Left ventricle myocardium superior (tissue), 1 donor: ENCODE results near the gene ZBTB16. TPM values are rescaled to one million over a fixed set of nuclear protein-coding genes. Genes with fewer than 3 reads are reported as not detected.

ENCODE experiments used
- ATAC-seq: fragments of 200-7000 bp; cut with Tn5 transposase; one replicate; pipeline ENCODE4 v1.9.1; 2020; ENCODE audit warnings: mild to moderate bottlenecking, moderate library complexity
- DNase-seq: peaks from one replicate; pipeline ENCODE4 v3.0.0-alpha.2; 2020
- intact Hi-C: fragments of 100-400 bp; cut with micrococcal nuclease; formaldehyde crosslinking; loops from one replicate; pipeline ENCODE4 v1.11.0; 2022
- long read RNA-seq: library from polyadenylated mRNA; unstranded; transcript quantifications from one replicate; pipeline ENCODE4 v2.0.0, GENCODE V29; 2021
- total RNA-seq: library from RNA; stranded (reverse); fragmentation: NEBNext Ultra II Directional; extraction: Animal tissue kit (Norgen Biotek cat#: 25700); gene quantifications from one replicate; pipeline ENCODE4 v1.2.1, GENCODE V29; 2021
- donor health status: DM: no; HTN: yes; CAD: no; lungs with severe emphysema.

The ZBTB16 gene
- total RNA-seq: 67.3 TPM
- long read RNA-seq, full-length matches to known transcripts: 66 of 137 reads
- long read RNA-seq, partial matches to known transcripts: 26 of 137 reads
- long read RNA-seq, other reads (novel, unspliced or antisense): 45 of 137 reads

GRCh38 chr11:114059278-114059983 lies at the start of gene ZBTB16:
Gene ZBTB16 (plus strand): TSS chr11:114059711. CDS start chr11:114063301, 3,590 bp downstream.
- ATAC-seq (peak; percentile 73), DNase-seq (peak; percentile 94)
- intact Hi-C loops: no loop called here

- intact Hi-C loops: no loop called here
- DNase-seq: no peak
- ATAC-seq: no peak
Measured at GRCh38 chr11:114010931-114011330, 48.6 kb upstream of the ZBTB16 start.

GRCh38 chr11:114011443-114011842 lies 48.1 kb upstream of the ZBTB16 start:
- ATAC-seq: no peak
- DNase-seq: no peak
- intact Hi-C loops: no loop called here

- ATAC-seq (no peak), DNase-seq (no peak)
- intact Hi-C loops: no loop called here
Measured at GRCh38 chr11:114015117-114015516, 44.4 kb upstream of the ZBTB16 start.

- intact Hi-C loops: no loop called here
- DNase-seq (no peak), ATAC-seq (no peak)
Measured at GRCh38 chr11:114016986-114017385, 42.5 kb upstream of the ZBTB16 start.

GRCh38 chr11:114017723-114018122 lies 41.8 kb upstream of the ZBTB16 start:
- DNase-seq: no peak
- ATAC-seq: peak; percentile 52
- intact Hi-C loops: no loop called here

- ATAC-seq (peak; percentile 53), DNase-seq (no peak)
- intact Hi-C loops: no loop called here
Measured at GRCh38 chr11:114019046-114019445, 40.5 kb upstream of the ZBTB16 start.

GRCh38 chr11:114019574-114019973 lies 39.9 kb upstream of the ZBTB16 start:
- ATAC-seq: no peak
- intact Hi-C loops: no loop called here

GRCh38 chr11:114025329-114025907 lies 34.1 kb upstream of the ZBTB16 start:
- intact Hi-C loops: no loop called here
- ATAC-seq (peak; percentile 24), DNase-seq (no peak)

More at GRCh38 chr11:114019574-114019973, 39.9 kb upstream of the ZBTB16 start:
- DNase-seq: no peak

- ATAC-seq (peak; percentile 31), DNase-seq (no peak)
- intact Hi-C loops: no loop called here
Measured at GRCh38 chr11:114026355-114026754, 33.2 kb upstream of the ZBTB16 start.

- intact Hi-C loops: no loop called here
- ATAC-seq: no peak
- no peak for DNase-seq
Measured at GRCh38 chr11:114027391-114027790, 32.1 kb upstream of the ZBTB16 start.

GRCh38 chr11:114027926-114028325 lies 31.6 kb upstream of the ZBTB16 start:
- ATAC-seq (peak; percentile 46), DNase-seq (no peak)
- intact Hi-C loops: no loop called here

- no peak for ATAC-seq
- DNase-seq: no peak
- intact Hi-C loops: no loop called here
Measured at GRCh38 chr11:114031246-114031966, 28.1 kb upstream of the ZBTB16 start.

GRCh38 chr11:114031967-114032320 lies 27.6 kb upstream of the ZBTB16 start:
- intact Hi-C loops: no loop called here
- no peak for ATAC-seq
- no peak for DNase-seq

GRCh38 chr11:114033066-114033465 lies 26.4 kb upstream of the ZBTB16 start:
- no peak for ATAC-seq
- DNase-seq: no peak
- intact Hi-C loops: no loop called here

GRCh38 chr11:114033572-114033971 lies 25.9 kb upstream of the ZBTB16 start:
- DNase-seq: no peak
- no peak for ATAC-seq
- intact Hi-C loops: no loop called here

- ATAC-seq: no peak
- intact Hi-C loops: loop anchor here (5.0 kb wide), 1 partner anchor 227 kb away; no protein-coding TSS in a partner anchor
- no peak for DNase-seq
Measured at GRCh38 chr11:114034956-114035355, 24.6 kb upstream of the ZBTB16 start.

- peak; percentile 93 for DNase-seq
- peak; percentile 94 for ATAC-seq
- intact Hi-C loops: loop anchor here (5.0 kb wide), 1 partner anchor 226 kb away; no protein-coding TSS in a partner anchor
Measured at GRCh38 chr11:114036147-114036811, 23.2 kb upstream of the ZBTB16 start.

- DNase-seq (no peak), ATAC-seq (no peak)
- intact Hi-C loops: loop anchor here (5.0 kb wide), 1 partner anchor 225 kb away; no protein-coding TSS in a partner anchor
Measured at GRCh38 chr11:114036958-114037357, 22.6 kb upstream of the ZBTB16 start.
